Kidney (tissue), 22 donors: Measurements from ENCODE around the gene PASD1. TPM values are rescaled to one million over a fixed set of nuclear protein-coding genes. Genes with fewer than 3 reads are reported as not detected.

Source experiments
- DNase-seq, 5 donors: peaks; one replicate each; pipeline ENCODE4 v3.0.0-alpha.2; 2013 to 2020
- FAIRE-seq: peaks from 2 replicates; lab custom pipeline; 2012; peaks lifted over from hg19 to GRCh38; lab: Jason Lieb, UNC
- H3K27ac ChIP-seq, 2 donors: one replicate each; pipeline ENCODE4 v1.7.0; 2013; ENCODE audit warnings: low read depth in 2 of 2, low read length in 2 of 2, inconsistent platforms in 1 of 2
- H3K27me3 ChIP-seq: one replicate; pipeline ENCODE4 v1.7.1; 2013; ENCODE audit warnings: low read length, inconsistent platforms; ENCODE audit not compliant: control insufficient read depth, insufficient read depth
- H3K36me3 ChIP-seq, 3 donors: one replicate each; pipeline versions ENCODE4 v1.7.0 to v1.7.1; 2013; ENCODE audit warnings: low read length in 3 of 3, control low read depth in 1 of 3, inconsistent platforms in 1 of 3; ENCODE audit not compliant: insufficient read depth in 3 of 3, control insufficient read depth in 2 of 3
- H3K4me1 ChIP-seq, 3 donors: one replicate each; pipeline versions ENCODE4 v1.7.0 to v1.7.1; 2013; ENCODE audit warnings: low read length in 3 of 3, inconsistent platforms in 1 of 3, low read depth in 1 of 3; ENCODE audit not compliant: control insufficient read depth in 2 of 3, insufficient read depth in 2 of 3
- H3K4me3 ChIP-seq, 3 donors: one replicate each; pipeline versions ENCODE4 v1.7.0 to v1.8.1; 2013; ENCODE audit warnings: low read length in 3 of 3, control low read depth in 1 of 3, inconsistent platforms in 1 of 3
- H3K9ac ChIP-seq, 3 donors: one replicate each; pipeline versions ENCODE4 v1.7.0 to v1.7.1; 2013; ENCODE audit warnings: low read length in 3 of 3, control low read depth in 1 of 3, inconsistent platforms in 1 of 3
- H3K9me3 ChIP-seq, 3 donors: one replicate each; pipeline versions ENCODE4 v1.7.0 to v1.7.1; 2013; ENCODE audit warnings: low read length in 3 of 3, control low read depth in 1 of 3, inconsistent platforms in 1 of 3; ENCODE audit not compliant: control insufficient read depth in 2 of 3, insufficient read depth in 1 of 3
- CTCF ChIP-seq: IDR thresholded peaks from 3 replicates; pipeline ENCODE4 v1.5.1; 2012; ENCODE audit warnings: mild to moderate bottlenecking, moderate library complexity, borderline replicate concordance; ENCODE audit not compliant: insufficient read depth; ENCODE audit errors: extremely low read depth
- intact Hi-C: fragments of 100-400 bp; cut with DNase I; formaldehyde crosslinking; loops from one replicate; pipeline ENCODE4 v1.11.1; 2022
- long read RNA-seq, 10 donors: library from polyadenylated mRNA in 1 of 10; unstranded in 1 of 10; transcript quantifications; one replicate each; pipeline ENCODE4 v2.0.0 and lab custom pipeline, GENCODE V29; 2021 to 2026
- polyA plus RNA-seq: library from polyadenylated mRNA; stranded (reverse); fragments of 350-450 nt; fragmentation: Illumina TruSeq; extraction: RNeasy Lipid Tissue Mini Kit (QIAGEN cat#74804); gene quantifications from one replicate; pipeline ENCODE4 v1.2.3, GENCODE V29; 2014; ENCODE audit warnings: low read depth, low replicate concordance; ENCODE audit not compliant: insufficient read depth
- total RNA-seq: library from RNA; stranded (reverse); fragmentation: NEBNext Ultra II Directional; extraction: Animal tissue kit (Norgen Biotek cat#: 25700); gene quantifications from one replicate; pipeline ENCODE4 v1.2.1, GENCODE V29; 2021
- donor health status: control.
- donor health status: control.
- donor health status: control.
- donor health status: control.
- donor health status: control.
- donor health status: DM: yes; HTN: yes; CAD: no.
- donor health status: Normal renal cell carcinoma (clear cell type).

Gene PASD1
- not detected for total RNA-seq
- not detected for polyA plus RNA-seq
- long read RNA-seq, donor 1 = 0 reads
- long read RNA-seq, donor 2 = 0 reads
- long read RNA-seq, donor 3 = 0 reads
- long read RNA-seq, donor 4 = 0 reads
- long read RNA-seq, donor 5 = 0 reads
- long read RNA-seq, donor 6 = 0 reads
- long read RNA-seq, donor 7 = 0 reads
- long read RNA-seq, donor 8 = 0 reads
- long read RNA-seq, donor 9 = 0 reads
- long read RNA-seq, donor 10 = 0 reads

GRCh38 chrX:151563449-151563848, at the start of gene PASD1:
TSS of gene PASD1 (plus strand) at chrX:151563675. CDS start at chrX:151601554, 37,879 bp downstream.
- FAIRE-seq (no peak), DNase-seq (no peak)
- Histone ChIP-seq H3K4me3 (no peak within 1 kb of the TSS), H3K36me3 (no peaks in the 10 kb centered on the region), H3K9ac (no peak within 1 kb of the TSS), H3K27ac (no peak within 1 kb of the TSS), H3K27me3 (no peaks in the 10 kb centered on the region), H3K9me3 (no peaks in the 10 kb centered on the region), H3K4me1 (no peaks in the 10 kb centered on the region)
- TF ChIP-seq CTCF = no peak
- intact Hi-C loops = no loop called here

- DNase-seq = no peak
- intact Hi-C loops = no loop called here
- Histone ChIP-seq H3K36me3 (no peaks in the 10 kb centered on the region), H3K4me1 (no peaks in the 10 kb centered on the region), H3K4me3 (no peak overlapping the region), H3K27ac (no peak overlapping the region), H3K9ac (no peak overlapping the region), H3K27me3 (no peaks in the 10 kb centered on the region), H3K9me3 (no peaks in the 10 kb centered on the region)
- FAIRE-seq = no peak
- TF ChIP-seq CTCF = no peak
Observed at GRCh38 chrX:151515237-151515636, 48.2 kb upstream of the PASD1 start.

DNA sequence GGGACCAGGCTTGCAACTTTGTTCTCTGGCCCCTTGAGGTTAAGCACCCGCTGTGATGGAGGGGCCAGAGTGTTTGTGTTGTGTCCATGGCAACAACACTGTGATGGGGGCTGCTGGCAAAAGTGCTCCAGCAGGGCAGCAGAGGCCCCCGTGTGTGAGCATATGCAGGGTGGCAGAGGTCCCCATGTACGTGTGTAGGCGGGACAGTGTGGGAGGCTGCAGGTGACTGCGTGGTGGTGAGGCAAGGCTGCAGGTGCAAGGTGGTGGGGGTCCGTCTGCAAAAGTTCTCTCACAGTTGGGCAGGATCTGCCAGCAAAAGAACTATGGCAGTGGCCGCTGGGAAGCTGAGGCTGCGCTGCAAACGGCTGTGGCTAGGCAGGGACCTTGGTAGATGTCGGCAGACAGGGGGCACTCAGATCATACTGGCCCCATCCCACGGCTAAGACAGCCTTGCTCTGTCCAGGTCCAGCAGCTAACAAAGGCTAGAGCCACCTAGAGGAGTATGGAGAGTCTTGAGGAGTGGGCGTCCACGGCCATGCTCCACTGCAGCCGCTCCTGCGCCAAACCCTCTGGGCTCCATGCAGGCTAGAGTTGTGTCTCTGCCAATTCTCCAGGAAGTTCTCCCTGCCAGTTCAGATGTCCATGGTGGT, 46.8 kb upstream of the PASD1 start:
- H3K4me1 ChIP-seq = no peaks in the 10 kb centered on the region
- FAIRE-seq = no peak
- no peak overlapping the region for H3K27ac ChIP-seq
- no peak overlapping the region for H3K4me3 ChIP-seq
- no peak for TF ChIP-seq CTCF
- intact Hi-C loops = no loop called here
- H3K36me3 ChIP-seq = no peaks in the 10 kb centered on the region
- no peaks in the 10 kb centered on the region for H3K27me3 ChIP-seq
- H3K9ac ChIP-seq = no peak overlapping the region
- DNase-seq = no peak
- H3K9me3 ChIP-seq = no peaks in the 10 kb centered on the region
